ENCODE results near the gene CCDC33. TPM values are rescaled to one million over a fixed set of nuclear protein-coding genes. Genes with fewer than 3 reads are reported as not detected.

The CCDC33 gene
- not detected for total RNA-seq
- long read RNA-seq: 0 reads

DNA sequence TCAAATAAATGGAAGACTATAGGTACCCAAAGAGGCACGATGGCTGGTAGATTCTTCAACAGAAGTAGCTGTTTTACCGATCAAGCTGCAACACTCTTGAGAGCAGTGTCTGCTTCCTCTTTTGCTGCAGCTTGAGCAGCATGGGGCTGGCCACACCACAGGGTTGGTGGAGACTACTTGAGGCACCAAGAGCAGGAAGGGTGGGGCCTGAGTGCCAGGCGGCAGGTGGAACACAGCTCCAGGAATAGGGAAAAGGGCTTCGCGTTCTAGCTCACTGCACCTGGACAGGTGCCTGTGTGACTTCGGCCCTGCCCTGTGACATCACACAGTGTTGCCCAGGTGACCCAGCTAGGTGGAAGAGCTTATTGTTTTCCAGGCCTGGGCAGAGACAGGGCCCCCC lies at the start of gene CCDC33:
TSS of gene CCDC33 (plus strand) at position 365 of the 400 bp plus-strand sequence. CDS start 394 bp downstream, outside the sequence.
- DNase-seq (ENCODE audit: low spot score): no peak

DNA sequence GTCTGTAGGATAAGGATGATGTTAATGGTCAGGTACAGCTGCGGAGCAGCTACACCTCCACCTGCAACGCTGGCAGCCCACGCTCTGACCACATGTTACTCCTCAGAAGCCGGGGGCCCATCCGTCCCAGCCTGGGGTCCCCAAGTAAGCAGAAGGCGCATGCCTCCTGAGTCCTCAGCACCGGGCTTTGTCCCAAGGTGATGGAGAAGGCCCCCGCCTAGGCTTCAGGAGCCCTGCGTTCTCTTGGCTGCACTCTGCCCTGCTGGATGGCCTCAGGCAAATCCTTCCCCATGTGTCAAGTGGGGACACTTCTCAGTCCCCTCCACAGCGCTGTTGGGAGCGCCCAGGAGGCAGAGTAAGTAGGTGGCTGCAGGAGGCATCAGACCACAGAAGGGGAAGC lies 47.9 kb upstream of the CCDC33 start:
- no peak for DNase-seq (ENCODE audit: low spot score)

DNA sequence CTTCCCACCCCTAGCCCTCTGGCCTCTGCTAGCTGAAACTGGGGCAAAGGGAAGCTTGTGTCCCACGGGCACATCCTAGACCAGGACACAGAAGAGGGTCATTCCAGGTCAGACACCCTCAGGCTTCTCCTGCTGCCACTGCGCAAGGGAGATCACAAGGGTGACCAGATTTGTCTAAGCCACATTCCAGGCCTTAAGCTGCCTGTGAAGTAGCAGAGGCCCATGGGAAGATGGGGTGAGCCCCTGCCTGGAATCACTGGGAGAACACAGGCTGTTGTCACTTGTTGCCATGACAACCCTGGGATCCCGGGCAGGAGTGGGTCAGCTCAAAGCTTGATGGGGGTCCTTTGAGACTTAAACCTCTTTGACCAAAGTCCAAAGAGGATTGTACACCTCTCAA lies 44.3 kb upstream of the CCDC33 start:
- no peak for DNase-seq (ENCODE audit: low spot score)

DNA sequence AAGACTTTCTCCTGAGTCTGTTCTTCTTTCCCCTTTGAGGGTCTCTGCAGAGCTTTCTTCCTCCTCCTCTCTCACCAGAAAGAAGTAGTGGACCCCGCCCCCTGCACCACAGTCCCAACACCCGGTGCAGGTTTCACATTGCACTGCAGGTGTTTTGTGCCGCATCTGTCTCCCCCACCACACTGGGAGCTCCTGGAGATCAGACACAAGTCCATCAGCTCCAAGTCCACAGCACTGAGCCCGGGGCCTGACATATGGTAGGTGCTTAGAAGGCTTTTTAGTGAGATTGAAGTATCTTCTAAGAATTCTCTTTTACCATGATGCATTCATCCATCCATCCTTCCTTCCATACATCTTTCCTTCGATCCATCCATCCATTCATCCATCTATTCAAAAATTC lies 43.4 kb upstream of the CCDC33 start:
- no peak for DNase-seq (ENCODE audit: low spot score)

DNA sequence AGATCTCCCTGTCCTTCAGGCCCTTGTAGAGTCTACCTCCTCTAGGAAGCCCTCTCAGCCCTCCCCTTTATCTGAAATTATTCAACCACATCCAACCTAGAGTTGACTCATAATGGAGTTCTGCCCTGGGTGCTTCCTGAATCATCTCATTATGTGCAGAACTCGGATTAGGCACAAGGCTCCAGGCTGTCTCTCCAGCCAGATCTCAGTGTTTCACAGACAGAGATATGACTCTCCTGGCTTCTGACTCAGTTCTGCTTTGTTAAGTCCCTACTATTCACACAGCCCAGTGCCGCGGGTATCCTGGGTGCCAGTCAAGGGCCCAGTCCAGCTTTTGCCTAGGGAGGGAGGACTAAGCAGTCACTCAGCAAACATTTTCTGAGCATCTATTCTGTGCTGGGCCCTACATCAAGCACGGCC lies 42.8 kb upstream of the CCDC33 start:
- DNase-seq (ENCODE audit: low spot score): no peak

DNA sequence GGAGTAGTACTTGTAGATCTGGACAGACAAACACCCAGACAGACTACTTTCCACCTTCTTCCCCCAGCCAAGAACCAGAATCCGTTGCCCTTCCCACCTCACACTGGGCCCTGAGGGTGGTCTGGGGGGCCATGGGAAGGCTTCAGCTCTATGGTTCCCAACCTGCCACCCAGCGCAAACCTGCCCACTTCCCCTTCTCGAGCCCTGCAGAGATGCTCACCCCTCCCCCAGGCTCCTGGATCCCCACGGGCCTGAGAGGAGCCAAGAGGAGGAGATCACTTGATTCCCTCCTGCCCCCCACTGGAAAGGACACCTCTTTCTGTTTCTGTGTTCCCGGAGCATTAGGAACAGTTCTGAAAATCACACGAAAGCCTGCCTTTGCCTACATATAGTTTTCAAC lies 42.2 kb upstream of the CCDC33 start:
- DNase-seq (ENCODE audit: low spot score): no peak

DNA sequence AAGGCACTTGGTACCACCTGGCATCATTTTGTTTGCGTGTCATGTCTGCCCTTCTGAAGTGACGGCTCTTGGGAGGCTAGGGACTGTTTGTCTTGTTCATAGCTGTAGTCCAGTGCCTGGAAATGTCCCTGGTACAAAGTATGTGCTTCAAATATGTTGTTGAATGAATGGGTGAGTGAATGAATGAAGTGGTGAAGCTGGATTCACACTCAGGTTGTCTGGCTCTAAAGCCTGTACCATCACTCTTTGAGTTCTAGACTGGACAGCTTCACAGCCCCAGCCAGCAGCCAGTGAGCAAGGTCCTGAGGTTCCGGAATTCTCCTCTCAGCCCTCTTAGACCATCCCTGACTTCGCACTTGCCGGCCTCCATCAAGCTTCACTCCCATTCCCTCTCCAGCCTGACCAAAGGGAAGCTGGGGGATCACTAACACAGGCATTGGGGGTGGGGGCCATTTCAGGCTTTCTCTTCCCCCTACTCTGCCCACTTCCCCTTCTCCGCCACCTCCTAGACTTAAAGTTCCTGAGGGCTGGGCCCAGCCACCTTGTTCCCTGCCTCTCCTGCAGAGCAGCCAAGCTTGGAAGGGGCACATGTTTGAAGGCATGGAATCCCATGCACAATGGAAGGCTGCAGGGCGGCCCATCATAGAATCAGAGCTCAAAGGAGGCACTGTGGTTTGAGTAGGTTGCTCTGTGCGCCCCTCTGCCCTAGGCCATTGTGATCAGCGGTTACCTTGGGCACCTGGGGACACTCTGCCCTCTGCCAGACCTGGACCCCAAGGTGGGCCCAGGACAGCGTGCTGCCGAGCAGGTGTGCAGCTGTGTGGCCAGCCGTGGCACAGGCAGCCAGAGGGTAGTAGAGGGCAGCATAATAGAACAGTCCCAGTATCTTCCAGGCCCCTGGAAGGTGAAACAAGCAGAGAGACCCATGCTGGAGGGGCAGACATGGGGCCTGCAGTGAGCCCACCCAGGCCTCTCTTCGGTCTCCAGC lies 41.3 kb upstream of the CCDC33 start:
- no peak for DNase-seq (ENCODE audit: low spot score)

DNA sequence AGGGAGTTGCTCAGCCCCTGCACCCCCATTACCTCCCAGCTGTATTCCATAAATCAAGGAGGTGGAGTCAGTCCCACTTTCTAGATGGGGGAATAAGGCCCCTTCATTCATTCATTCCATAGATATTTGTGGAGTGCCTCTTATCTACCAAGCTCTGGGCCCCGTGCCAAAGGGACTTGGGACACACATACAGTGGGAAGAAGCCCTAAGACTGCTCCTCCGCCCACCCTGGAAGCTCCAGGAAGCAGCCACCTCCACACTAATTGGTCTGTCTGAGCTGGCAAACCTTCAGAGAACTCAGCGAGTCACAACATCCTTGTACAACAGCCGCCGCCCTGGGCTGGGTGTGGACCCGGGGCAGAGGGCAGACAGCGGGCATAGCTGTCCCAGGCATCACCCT lies 40.0 kb upstream of the CCDC33 start:
- no peak for DNase-seq (ENCODE audit: low spot score)

DNA sequence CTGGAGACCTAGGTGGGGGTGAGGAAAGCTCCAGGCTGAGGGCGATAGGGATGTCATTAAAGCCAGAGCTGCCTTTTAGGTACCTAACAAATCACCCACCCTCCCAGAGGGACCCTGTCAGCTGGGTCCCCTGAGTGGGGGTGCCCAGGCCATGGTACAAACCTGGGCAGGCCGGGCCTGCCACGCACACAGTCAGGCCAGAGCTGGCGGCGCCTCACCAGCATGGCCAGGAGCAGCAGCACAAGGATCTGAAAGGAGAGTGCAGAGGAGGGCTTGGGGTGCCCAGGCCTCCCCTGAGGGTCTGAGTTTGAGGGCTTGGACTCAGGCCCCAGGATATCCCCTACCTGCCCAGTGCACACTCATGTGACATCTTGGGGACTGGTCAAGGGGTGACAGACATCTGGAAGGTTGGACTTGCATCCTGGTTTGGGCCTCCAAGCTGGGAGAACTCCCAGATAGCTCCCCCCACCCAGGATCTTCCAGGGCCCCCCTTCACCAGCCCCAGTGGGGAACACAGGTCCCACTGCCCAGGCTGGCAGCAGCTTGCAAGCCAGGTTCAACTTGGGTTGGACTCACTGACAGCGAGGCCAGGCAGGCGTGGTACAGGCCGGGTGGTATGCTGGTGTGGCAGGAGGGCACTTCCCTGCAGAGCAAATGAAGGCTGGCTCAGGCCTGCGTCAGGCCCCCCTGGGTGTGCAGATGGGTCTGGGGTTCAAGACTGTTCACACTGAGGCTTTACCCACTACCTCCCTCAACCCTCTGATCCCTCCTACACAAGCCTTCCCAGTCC lies 38.8 kb upstream of the CCDC33 start:
- DNase-seq (ENCODE audit: low spot score): no peak

DNA sequence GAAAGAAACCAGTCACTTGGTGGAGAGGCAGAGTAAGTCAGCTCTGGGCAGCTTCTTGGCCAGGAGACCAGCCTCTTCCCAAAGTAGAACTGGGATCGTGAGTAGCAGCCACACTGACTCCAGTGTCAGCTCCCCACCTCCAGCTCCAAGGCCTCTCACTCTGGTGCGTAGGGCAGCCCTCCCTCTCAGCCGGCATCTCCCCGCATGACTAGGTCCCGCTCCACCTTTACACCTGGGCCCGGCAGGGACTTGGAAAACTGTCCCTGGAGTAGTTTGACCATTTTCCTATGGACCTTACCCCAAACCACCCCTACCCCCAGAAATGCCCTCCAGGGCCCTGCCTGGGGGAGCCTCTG lies 36.9 kb upstream of the CCDC33 start:
- no peak for DNase-seq (ENCODE audit: low spot score)

DNA sequence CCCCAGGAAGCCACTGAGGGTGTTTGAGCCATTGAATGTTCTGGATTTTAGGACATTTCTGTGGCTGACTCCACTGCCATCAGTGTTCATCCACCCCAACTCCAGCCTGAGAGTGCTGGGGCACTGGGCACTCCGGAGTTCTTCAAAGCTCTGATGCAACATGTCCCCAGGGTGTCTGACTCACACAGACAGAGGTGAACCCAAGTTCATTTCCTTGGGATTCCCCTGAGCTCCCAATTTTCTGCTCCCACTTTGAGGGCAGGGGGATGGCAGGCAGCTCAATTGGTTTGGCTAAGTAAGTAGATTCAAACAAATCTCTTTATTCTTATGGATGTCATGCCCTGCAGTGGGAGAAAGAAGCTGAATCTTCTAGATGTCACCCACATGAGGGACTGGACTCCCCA lies 35.7 kb upstream of the CCDC33 start:
- DNase-seq (ENCODE audit: low spot score): no peak

DNA sequence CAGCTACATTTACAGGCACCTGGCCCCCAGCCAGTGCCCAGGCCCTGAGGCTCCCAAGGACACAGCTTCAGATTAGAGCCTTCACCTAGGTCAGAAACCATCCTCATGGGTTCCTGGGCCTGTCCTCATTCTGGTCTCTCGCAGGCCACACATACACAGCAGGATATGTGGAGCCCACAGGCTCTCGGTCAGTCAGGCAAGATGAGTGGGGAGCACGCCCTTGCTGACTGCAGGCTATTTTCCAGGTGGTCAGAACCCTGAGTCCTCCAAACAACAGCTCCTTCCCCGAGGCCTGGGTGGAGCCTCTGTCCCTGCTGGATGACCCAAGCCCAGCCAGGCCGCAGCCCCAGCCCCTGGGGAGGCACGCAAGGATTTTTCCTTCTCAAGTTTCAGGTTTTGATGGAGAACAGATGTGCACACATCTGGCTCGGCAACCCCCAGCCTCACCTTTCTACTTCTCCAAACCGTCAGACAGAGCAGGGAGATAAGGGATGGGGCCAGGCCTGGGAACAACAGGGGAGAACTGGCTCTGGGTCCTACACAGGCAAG lies 35.2 kb upstream of the CCDC33 start:
- DNase-seq (ENCODE audit: low spot score): no peak

DNA sequence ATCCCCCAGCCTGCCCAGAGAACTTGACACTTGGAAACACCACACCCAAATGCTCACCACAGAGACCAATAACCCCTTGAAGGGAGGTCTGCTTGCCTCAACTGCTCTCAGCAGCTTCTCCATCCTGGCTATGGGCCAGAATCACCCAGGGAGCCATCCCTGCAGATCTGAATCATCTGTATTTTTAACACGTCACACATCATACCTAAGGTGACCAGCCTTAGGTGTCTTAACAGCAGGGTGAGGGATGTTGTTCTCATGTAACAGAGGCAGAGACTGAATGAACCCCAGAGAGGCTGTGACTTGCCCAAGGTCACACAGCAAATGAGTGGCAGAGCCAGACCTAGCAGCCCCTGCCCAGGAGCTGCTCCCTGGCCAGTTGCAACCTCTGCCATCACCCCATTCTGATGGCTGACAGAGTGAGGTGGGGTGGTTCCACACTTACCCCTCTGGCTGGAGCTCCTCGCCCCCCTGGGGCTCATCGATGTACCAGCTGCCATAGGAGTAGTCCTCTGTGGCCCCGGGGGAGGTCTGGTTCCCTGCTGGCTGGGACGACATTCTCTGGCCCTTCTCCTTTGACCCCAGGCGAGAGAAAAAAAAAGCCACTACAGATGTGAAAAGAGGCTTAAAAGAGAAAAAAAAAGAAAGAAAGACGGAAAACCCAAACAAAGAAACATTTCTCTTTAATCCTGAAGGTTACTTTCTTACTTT lies 34.3 kb upstream of the CCDC33 start:
- no peak for DNase-seq (ENCODE audit: low spot score)

DNA sequence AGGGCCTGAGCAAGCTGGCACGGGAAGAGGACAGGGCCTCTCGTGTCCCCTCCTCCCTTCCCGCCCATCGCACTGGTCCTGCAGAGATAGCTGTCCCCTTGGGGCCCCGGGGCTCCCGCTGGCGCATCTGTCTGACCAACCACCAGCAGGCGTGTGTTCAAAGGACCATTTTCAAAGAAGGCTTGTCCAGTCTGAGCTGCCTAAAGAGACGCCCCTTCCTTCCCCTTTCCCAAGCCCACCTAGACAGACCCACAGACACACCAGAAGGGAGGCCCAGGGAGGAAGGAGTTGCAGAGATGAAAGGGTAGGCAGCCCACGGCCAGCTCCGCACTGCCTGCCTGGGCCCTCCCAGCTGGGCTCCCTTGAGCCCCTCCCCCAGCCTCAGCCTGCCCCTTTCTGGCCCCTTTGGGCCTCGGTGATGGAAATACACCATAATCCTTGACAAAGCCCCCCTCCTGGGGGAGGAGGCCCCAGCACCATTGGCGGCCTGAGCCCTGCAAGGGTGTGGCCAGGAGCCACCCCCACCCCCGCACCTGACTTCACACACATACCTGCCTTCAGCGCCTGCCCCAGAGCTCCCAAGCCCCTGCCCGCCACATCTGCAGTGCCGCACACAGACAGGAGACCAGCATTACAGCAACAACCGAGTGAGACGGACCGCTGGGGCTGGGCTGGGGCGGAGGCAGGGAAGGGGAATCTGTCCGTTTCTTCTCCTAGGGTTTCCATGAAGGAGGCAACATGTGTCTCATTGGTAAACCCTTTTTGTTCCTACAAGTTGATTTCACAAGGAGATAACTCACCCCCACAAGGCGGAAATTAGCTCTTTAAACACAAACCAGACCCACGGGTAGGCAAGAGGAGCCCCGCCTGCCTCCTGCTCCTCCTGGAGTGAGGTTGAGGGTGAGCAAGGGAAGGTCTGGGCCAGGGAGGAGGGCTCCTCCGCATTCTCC lies 33.4 kb upstream of the CCDC33 start, which contains the start of gene STRA6:
TSS of gene STRA6 (minus strand) at position 336 of the 950 bp plus-strand sequence. CDS start 520 bp downstream, outside the sequence.
- no peak for DNase-seq (ENCODE audit: low spot score)

DNA sequence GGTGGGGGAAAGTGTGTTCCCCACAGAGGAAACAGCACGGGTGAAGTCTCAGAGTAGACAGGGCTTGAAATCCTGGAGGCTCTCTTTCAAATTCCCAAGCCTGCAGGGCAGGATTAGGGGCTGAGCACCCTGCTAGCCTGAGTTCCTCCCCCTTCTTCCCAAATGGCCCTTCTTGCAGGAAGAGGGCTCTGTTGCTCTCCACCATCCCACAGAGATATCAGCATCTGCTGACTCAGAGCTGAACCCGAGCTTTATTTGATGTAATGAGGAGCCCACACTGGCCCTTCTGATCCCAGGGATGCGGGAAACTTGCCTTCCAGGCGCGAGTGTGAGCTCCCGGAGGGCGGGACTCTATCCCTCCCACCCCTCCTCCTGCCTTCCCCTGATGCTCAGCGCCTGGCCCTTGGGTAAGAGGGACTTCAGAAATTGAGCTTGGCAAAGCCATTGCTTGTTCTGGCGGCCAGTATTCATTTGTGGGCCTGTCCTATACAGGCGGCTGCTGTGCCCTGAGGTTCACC lies 32.2 kb upstream of the CCDC33 start:
- no peak for DNase-seq (ENCODE audit: low spot score)

DNA sequence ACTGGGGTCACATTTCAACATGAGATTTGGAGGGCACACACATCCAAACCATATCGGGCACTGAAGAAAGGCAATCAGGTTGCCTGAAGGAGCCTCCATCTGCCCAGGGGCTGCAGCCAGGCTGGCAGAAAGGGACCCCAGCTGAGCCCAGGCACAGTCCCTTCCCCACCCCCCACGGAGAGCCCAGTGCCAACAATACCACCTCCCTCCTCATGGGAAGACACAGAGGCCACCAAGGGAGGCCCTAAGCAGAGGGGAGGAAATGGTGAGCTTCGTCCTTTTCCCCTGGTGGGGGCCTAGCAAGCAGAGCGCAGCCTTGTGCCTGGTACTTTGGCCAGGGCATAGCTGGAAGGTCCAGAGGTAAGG lies 30.6 kb upstream of the CCDC33 start:
- no peak for DNase-seq (ENCODE audit: low spot score)

DNA sequence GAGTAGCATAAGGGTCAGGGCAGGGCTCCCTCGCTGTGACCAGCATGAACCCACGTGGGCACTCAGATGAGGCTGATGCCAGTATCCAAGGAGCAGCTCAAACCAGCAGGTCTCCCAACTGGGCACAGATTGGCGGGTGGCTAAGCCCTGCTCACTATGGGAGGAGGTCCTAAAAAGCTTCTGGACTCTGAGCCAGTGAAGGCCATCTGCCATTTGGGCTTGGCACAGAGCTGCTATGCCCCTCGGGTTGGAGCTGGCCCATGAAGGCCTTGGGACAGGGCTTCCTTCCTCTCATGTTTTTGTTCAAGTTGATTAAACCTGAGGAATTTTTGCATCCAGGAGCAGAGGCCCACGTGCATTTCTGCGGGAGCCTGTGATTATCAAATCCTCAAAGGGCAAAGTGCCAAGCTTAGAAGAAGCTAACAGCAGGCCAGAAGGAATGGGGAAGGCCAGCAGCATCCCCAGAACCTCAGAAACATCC lies 29.3 kb upstream of the CCDC33 start:
- no peak for DNase-seq (ENCODE audit: low spot score)

DNA sequence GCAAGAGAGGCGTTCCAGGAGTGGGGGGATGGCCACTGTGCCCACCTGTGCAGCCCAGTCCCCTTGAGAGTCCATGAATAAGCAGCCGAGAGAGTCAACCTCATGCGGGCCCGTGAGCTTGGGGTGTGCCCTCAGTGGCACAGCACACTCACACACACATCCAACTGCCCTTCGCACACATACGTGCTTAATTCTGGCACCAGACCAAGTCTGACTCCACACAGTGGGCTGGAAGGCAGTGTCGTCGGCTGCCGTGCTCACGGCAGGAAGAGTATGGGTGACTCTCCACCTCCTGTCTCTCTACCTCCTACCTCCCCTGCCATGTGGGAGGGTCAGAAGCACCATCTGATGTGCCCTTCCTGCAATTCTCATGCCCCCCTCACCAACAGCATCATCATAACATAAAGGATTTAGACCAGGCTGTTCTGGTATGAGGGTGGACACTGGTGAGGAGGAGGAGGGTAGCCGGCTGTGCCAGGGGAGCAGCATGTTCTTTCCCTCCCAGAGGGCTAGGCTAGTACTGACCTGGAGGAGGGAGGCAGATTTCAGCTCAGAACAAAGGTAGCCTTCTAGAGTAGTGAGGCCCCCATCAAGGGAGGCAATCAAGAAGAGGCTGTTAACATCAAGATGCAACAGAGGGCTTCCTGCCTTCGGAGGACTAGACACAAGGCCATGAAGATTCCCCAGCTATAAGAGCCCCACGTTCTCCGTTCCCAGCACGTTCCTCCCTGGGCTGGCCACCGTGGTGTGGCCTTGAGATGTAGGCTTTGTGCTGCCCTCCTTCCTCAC lies 28.3 kb upstream of the CCDC33 start:
- no peak for DNase-seq (ENCODE audit: low spot score)

DNA sequence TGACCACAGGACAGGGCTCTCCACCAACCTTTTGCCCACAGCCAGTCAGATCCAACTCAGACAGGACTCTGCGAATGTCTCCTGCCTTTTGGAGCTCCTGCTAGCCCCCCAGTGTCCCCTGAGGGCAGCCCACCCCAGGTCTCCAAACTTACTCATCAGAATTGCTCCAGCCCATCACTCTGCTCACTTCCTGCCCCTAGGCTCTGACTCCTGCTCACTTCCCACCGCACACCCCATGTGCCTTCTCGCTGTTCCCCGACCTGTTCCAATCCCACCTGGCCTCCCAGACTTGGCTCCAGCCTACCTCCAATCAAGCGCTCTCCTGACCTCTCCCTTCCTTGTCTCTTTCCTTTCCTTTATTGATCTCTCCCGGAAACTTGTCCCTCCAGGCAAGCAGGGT lies 27.6 kb upstream of the CCDC33 start:
- DNase-seq (ENCODE audit: low spot score): no peak
